Keratinocyte (primary cell): ENCODE measurements around the gene LLCFC1. TPM values are rescaled to one million over a fixed set of nuclear protein-coding genes. Genes with fewer than 3 reads are reported as not detected.

ENCODE experiments used
- DNase-seq: peaks from one replicate; pipeline ENCODE4 v3.0.0-alpha.2; 2011; ENCODE audit warnings: low read depth, missing footprints, low spot score
- FAIRE-seq: peaks from 2 replicates; lab custom pipeline; 2011; peaks lifted over from hg19 to GRCh38; lab: Jason Lieb, UNC
- H2AFZ ChIP-seq: 2 replicates; pipeline ENCODE4 v1.6.0; 2012; ENCODE audit warnings: low read length, control low read depth, inconsistent platforms; ENCODE audit not compliant: control insufficient read depth
- H3K27ac ChIP-seq: 2 replicates; pipeline ENCODE4 v1.5.1; 2011; ENCODE audit warnings: low read length; ENCODE audit not compliant: control insufficient read depth, insufficient read depth
- H3K27me3 ChIP-seq: 3 replicates; pipeline ENCODE4 v1.6.0; 2011; ENCODE audit warnings: low read length; ENCODE audit not compliant: control insufficient read depth, insufficient read depth; ENCODE audit errors: extremely low read depth
- H3K36me3 ChIP-seq, 2 experiments: 2 replicates in 1 of 2; 3 replicates in 1 of 2; pipeline ENCODE4 v1.5.1; 2011; ENCODE audit warnings: low read length in 2 of 2, mild to moderate bottlenecking in 1 of 2; ENCODE audit not compliant: control insufficient read depth in 2 of 2, insufficient read depth in 2 of 2; ENCODE audit errors: extremely low read depth in 1 of 2
- H3K4me1 ChIP-seq: 3 replicates; pipeline ENCODE4 v1.5.1; 2011; ENCODE audit warnings: low read length; ENCODE audit not compliant: control insufficient read depth, insufficient read depth; ENCODE audit errors: extremely low read depth
- H3K4me2 ChIP-seq: 3 replicates; pipeline ENCODE4 v1.6.0; 2011; ENCODE audit warnings: low read depth, low read length; ENCODE audit not compliant: control insufficient read depth, insufficient read depth; ENCODE audit errors: extremely low read depth
- H3K4me3 ChIP-seq, 3 experiments: fragments of 200-600 bp in 1 of 3; sonication (generic) in 1 of 3; 2 replicates in 2 of 3; 3 replicates in 1 of 3; pipeline ENCODE4 v1.5.1; 2011 to 2016; ENCODE audit warnings: low read length in 3 of 3, mild to moderate bottlenecking in 3 of 3, control low read depth in 2 of 3, inconsistent platforms in 1 of 3, low read depth in 1 of 3, mixed read lengths in 1 of 3, mixed run types in 1 of 3, moderate library complexity in 1 of 3; ENCODE audit not compliant: control insufficient read depth in 2 of 3, insufficient read depth in 2 of 3; ENCODE audit errors: extremely low read depth in 1 of 3
- H3K79me2 ChIP-seq: 2 replicates; pipeline ENCODE4 v1.6.0; 2012; ENCODE audit warnings: low read length; ENCODE audit not compliant: control insufficient read depth, insufficient read depth
- H3K9ac ChIP-seq: 3 replicates; pipeline ENCODE4 v1.6.0; 2011; ENCODE audit warnings: low read length; ENCODE audit not compliant: control insufficient read depth, insufficient read depth; ENCODE audit errors: extremely low read depth
- H3K9me1 ChIP-seq: 3 replicates; pipeline ENCODE4 v1.6.0; 2011; ENCODE audit warnings: low read length; ENCODE audit not compliant: control insufficient read depth, insufficient read depth; ENCODE audit errors: extremely low read depth
- H3K9me3 ChIP-seq: 2 replicates; pipeline ENCODE4 v1.5.1; 2012; ENCODE audit warnings: low read depth, low read length; ENCODE audit not compliant: control insufficient read depth
- H4K20me1 ChIP-seq: 3 replicates; pipeline ENCODE4 v1.6.0; 2011; ENCODE audit warnings: low read length; ENCODE audit not compliant: control insufficient read depth, insufficient read depth; ENCODE audit errors: extremely low read depth
- EZH2 ChIP-seq: IDR thresholded peaks from one replicate; pipeline ENCODE4 v1.6.1; 2012; ENCODE audit warnings: inconsistent platforms, mild to moderate bottlenecking, low read length, moderate library complexity
- dilution Hi-C: fragments of 300-500 bp; cut with MboI; formaldehyde crosslinking; loops from one replicate; pipeline ENCODE4 v1.7.0; 2020; ENCODE audit warnings: low sequenced_read_pairs; ENCODE audit not compliant: extremely low pct_ligation_motif_present
- polyA plus RNA-seq, 5 experiments: library from polyadenylated mRNA; depleted of rRNA in 3 of 5; stranded (reverse) in 3 of 5; stranded (forward) in 1 of 5; unstranded in 1 of 5; fragments of >200 nt; gene quantifications; 1 replicate in 1 of 5; 2 replicates in 3 of 5; 3 replicates in 1 of 5; pipeline versions ENCODE4 v1.2.1 to v1.2.3, GENCODE V29; 2011 to 2012; ENCODE audit warnings: missing spikeins in 2 of 5, low read depth in 1 of 5, low replicate concordance in 1 of 5
- TF ChIP-seq, protein P1 (sequence below), 3 experiments: IDR thresholded peaks in 1 of 3; conservative IDR thresholded peaks in 1 of 3; optimal IDR thresholded peaks in 1 of 3; 2 replicates in 2 of 3; 3 replicates in 1 of 3; pipeline versions ENCODE3 to v1.5.1; 2011; ENCODE audit warnings: low read length in 3 of 3, mild to moderate bottlenecking in 3 of 3, moderate library complexity in 2 of 3, control low read depth in 1 of 3, inconsistent platforms in 1 of 3; ENCODE audit not compliant: insufficient read depth in 2 of 3; ENCODE audit errors: extremely low read depth in 1 of 3

LLCFC1 gene
- polyA plus RNA-seq, 1 donor (not counting 4 experiments of a cell fraction or from before 2014, with no cell fraction given): not detected

DNA sequence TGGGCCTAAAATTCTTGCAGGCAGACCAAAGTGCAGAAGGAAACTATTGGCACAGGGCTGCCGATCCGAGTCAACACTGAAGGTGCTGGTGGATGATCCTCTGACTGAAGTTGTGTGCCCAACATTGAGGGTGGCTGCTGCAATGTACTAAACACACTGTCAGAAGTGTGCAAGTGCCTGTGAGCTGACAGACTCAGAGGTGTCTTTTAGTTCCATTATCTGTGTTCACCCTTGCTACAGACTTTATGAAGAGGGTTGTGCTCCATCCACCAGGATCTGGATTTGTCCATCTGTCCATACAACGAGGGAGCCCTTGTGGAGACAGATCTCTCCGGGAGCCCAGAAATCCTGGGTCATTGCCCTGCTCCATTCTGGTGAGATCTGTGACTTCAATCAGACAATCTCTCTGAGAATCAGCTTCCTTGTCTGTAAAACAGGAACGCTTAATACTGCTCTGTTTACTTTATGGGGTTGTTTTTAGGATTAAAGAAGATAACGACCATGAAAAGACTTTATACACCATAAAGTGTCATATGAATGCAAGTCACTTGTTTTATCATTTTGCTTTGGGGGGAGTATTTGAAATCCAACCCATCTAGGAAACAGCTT is 44.2 kb upstream of the LLCFC1 start:
- DNase-seq (no peak), FAIRE-seq (no peak)
- Histone ChIP-seq H3K9me3 (no peaks in the 10 kb centered on the region), H3K4me3 (no peak overlapping the region), H2AFZ (no peak overlapping the region), H3K4me1 (no peaks in the 10 kb centered on the region), H4K20me1 (no peaks in the 10 kb centered on the region), H3K4me2 (no peak overlapping the region), H3K9ac (no peak overlapping the region), H3K36me3 (no peaks in the 10 kb centered on the region), H3K27me3 (peaks cover 9% of the 10 kb centered on the region), H3K79me2 (no peaks in the 10 kb centered on the region), H3K27ac (no peak overlapping the region), H3K9me1 (no peaks in the 10 kb centered on the region)
- TF ChIP-seq, protein P1, sequence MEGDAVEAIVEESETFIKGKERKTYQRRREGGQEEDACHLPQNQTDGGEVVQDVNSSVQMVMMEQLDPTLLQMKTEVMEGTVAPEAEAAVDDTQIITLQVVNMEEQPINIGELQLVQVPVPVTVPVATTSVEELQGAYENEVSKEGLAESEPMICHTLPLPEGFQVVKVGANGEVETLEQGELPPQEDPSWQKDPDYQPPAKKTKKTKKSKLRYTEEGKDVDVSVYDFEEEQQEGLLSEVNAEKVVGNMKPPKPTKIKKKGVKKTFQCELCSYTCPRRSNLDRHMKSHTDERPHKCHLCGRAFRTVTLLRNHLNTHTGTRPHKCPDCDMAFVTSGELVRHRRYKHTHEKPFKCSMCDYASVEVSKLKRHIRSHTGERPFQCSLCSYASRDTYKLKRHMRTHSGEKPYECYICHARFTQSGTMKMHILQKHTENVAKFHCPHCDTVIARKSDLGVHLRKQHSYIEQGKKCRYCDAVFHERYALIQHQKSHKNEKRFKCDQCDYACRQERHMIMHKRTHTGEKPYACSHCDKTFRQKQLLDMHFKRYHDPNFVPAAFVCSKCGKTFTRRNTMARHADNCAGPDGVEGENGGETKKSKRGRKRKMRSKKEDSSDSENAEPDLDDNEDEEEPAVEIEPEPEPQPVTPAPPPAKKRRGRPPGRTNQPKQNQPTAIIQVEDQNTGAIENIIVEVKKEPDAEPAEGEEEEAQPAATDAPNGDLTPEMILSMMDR (optimal IDR thresholded peaks at IDR 0.05 in 1 of 3, IDR thresholded peaks at IDR 0.05 in 1 of 3, conservative IDR thresholded peaks at IDR 0.05 in 1 of 3; ENCODE audit: extremely low read depth in 1 of 3, insufficient read depth in 2 of 3, low read length in 3 of 3): no peak
- TF ChIP-seq EZH2: no peak
- dilution Hi-C loops: no loop called here

GRCh38 chr7:142896151-142896550 is 43.1 kb upstream of the LLCFC1 start:
- Histone ChIP-seq H2AFZ (no peak overlapping the region), H3K79me2 (no peaks in the 10 kb centered on the region), H3K9me3 (no peaks in the 10 kb centered on the region), H3K9me1 (no peaks in the 10 kb centered on the region), H3K4me1 (no peaks in the 10 kb centered on the region), H3K4me2 (no peak overlapping the region), H4K20me1 (no peaks in the 10 kb centered on the region), H3K9ac (no peak overlapping the region), H3K27ac (no peak overlapping the region), H3K36me3 (no peaks in the 10 kb centered on the region), H3K27me3 (peaks cover 9% of the 10 kb centered on the region), H3K4me3 (no peak overlapping the region)
- no peak for DNase-seq
- no peak for FAIRE-seq
- dilution Hi-C loops: no loop called here
- TF ChIP-seq, protein P1 (optimal IDR thresholded peaks at IDR 0.05 in 1 of 3, IDR thresholded peaks at IDR 0.05 in 1 of 3, conservative IDR thresholded peaks at IDR 0.05 in 1 of 3; ENCODE audit: extremely low read depth in 1 of 3, insufficient read depth in 2 of 3, low read length in 3 of 3): no peak
- no peak for TF ChIP-seq EZH2
